ENCODE data around the gene MMP23B. TPM values are rescaled to one million over a fixed set of nuclear protein-coding genes. Genes with fewer than 3 reads are reported as not detected.

The MMP23B gene
- total RNA-seq, 2 donors from 2014 or later: 3.0 to 5.8 TPM

DNA sequence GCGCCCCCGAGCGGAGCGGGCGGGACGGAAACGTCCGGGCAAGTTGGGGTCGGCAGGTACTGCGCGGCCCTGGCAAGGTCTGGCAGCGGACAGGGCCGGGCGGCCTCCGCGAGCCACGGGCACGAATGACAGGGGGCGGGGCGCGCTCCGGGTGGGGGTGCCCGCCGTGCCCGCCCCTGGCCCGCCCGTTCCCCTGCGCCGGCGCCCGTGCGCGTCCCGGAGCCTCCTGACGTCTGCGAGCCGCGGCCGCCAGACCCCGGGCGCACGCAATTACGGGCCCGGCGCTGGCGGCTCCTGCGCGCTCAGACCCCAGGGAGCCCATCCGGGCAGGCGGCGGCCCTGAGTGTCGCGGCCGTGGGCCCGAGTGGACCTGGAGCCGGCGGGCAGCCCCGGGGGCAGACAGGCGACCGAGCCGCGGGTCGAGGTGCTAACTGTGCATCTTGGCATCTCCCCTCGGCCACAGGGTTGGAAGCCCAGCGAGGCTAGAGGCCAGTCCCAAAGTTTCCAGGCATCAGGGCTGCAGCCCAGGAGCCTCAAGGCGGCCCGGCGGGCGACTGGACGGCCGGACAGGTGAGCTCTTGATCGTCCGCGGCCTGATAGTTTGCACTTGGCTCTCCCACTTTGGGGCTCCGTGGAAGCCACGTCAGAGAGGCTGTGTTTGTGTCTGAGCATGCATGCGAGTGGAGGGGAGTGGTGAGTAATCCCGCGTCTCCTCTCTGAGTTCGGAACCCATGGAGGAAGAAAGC lies 15.8 kb upstream of the MMP23B start:
- Histone ChIP-seq H3K4me1 (peaks cover 14% of the 10 kb centered on the region), H3K9ac (ENCODE audit: low read depth in 2 of 2, low read length in 2 of 2) (peak overlapping the region; percentile 87 to 98), H3K9me3 (no peaks in the 10 kb centered on the region), H3K27me3 (no peaks in the 10 kb centered on the region), H3K36me3 (no peaks in the 10 kb centered on the region), H3K27ac (peak overlapping the region; percentile 100), H3K4me3 (peak overlapping the region; percentile 95)
- TF ChIP-seq CTCF (IDR thresholded peaks at IDR 0.05): no peak
- peak; percentile 56 for DNase-seq
- intact Hi-C loops (cut with DNase I): no loop called here

- DNase-seq: no peak
- Histone ChIP-seq H3K27ac (no peak overlapping the region), H3K36me3 (no peaks in the 10 kb centered on the region), H3K9me3 (no peaks in the 10 kb centered on the region), H3K4me1 (peaks cover 14% of the 10 kb centered on the region), H3K27me3 (no peaks in the 10 kb centered on the region), H3K4me3 (peak overlapping the region; percentile 95), H3K9ac (ENCODE audit: low read depth in 2 of 2, low read length in 2 of 2) (peak overlapping the region; percentile 87 to 98)
- intact Hi-C loops (cut with DNase I): no loop called here
- TF ChIP-seq CTCF (IDR thresholded peaks at IDR 0.05): no peak
Measured at GRCh38 chr1:1616838-1617237, 15.1 kb upstream of the MMP23B start.

DNA sequence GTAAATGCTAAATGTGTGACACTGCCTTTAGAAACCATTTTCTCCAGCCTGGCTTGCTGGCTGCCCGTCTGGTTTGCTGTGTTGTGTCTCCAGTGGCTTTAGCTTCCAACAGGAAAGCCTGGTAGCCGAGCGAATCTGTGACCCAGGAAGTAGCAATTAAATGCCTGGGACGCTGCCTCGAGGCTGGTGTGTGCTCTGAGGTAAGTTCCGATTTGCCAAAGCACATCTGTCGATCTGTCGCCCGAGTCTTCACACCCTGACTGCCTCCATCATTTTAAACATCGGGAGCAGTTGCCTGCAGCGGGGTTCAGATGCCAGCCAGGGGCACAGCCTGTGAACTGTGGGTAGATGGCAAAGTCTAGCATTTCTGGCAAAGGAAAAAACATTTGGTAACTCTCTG lies 14.5 kb upstream of the MMP23B start:
- H3K4me3 ChIP-seq: no peak overlapping the region
- intact Hi-C loops (cut with DNase I): no loop called here
- H3K27ac ChIP-seq: no peak overlapping the region
- DNase-seq: no peak
- no peaks in the 10 kb centered on the region for H3K9me3 ChIP-seq
- no peaks in the 10 kb centered on the region for H3K36me3 ChIP-seq
- H3K4me1 ChIP-seq: peaks cover 14% of the 10 kb centered on the region
- no peak for TF ChIP-seq CTCF (IDR thresholded peaks at IDR 0.05)
- peak overlapping the region in 1 of 2 donors; percentile 87 for H3K9ac ChIP-seq (ENCODE audit: low read depth in 2 of 2, low read length in 2 of 2)
- no peaks in the 10 kb centered on the region for H3K27me3 ChIP-seq

- intact Hi-C loops (cut with DNase I): no loop called here
- no peak overlapping the region for H3K27ac ChIP-seq
- H3K9me3 ChIP-seq: no peaks in the 10 kb centered on the region
- DNase-seq: no peak
- H3K27me3 ChIP-seq: no peaks in the 10 kb centered on the region
- H3K9ac ChIP-seq (ENCODE audit: low read depth in 2 of 2, low read length in 2 of 2): no peak overlapping the region
- TF ChIP-seq CTCF (IDR thresholded peaks at IDR 0.05): no peak
- no peaks in the 10 kb centered on the region for H3K36me3 ChIP-seq
- H3K4me3 ChIP-seq: no peak overlapping the region
- peaks cover 14% of the 10 kb centered on the region for H3K4me1 ChIP-seq
Measured at GRCh38 chr1:1617925-1618324, 14.0 kb upstream of the MMP23B start.

- no peak for TF ChIP-seq CTCF (IDR thresholded peaks at IDR 0.05)
- H3K9me3 ChIP-seq: no peaks in the 10 kb centered on the region
- DNase-seq: no peak
- intact Hi-C loops (cut with DNase I): no loop called here
- peaks cover 14% of the 10 kb centered on the region for H3K4me1 ChIP-seq
- no peaks in the 10 kb centered on the region for H3K27me3 ChIP-seq
- H3K36me3 ChIP-seq: no peaks in the 10 kb centered on the region
- H3K4me3 ChIP-seq: no peak overlapping the region
- H3K9ac ChIP-seq (ENCODE audit: low read depth in 2 of 2, low read length in 2 of 2): no peak overlapping the region
- H3K27ac ChIP-seq: no peak overlapping the region
Measured at GRCh38 chr1:1618396-1619068, 13.4 kb upstream of the MMP23B start.
